HUES48 (cell line): ENCODE results near the gene NQO2.
A peak's percentile ranks its signal among the peaks of the same experiment; 100 is the strongest.
"Not testable (repeated sequence)": the region's sequence is repeated elsewhere in the genome, so short reads cannot be mapped to it uniquely, and the experiment has no call there.

Source experiments
- H3K27ac ChIP-seq: one replicate; pipeline ENCODE4 v1.7.0; 2013; ENCODE audit warnings: low read depth, low read length, inconsistent platforms
- H3K27me3 ChIP-seq: 2 replicates; pipeline ENCODE4 v1.6.1; 2013; ENCODE audit warnings: mild to moderate bottlenecking, low read length; ENCODE audit not compliant: control insufficient read depth, insufficient read depth
- H3K36me3 ChIP-seq: 2 replicates; pipeline ENCODE4 v1.6.1; 2013; ENCODE audit warnings: low read length; ENCODE audit not compliant: control insufficient read depth, insufficient read depth
- H3K4me1 ChIP-seq: 2 replicates; pipeline ENCODE4 v1.6.1; 2013; ENCODE audit warnings: mild to moderate bottlenecking, low read length; ENCODE audit not compliant: control insufficient read depth, insufficient read depth
- H3K4me3 ChIP-seq: 2 replicates; pipeline ENCODE4 v1.5.1; 2013; ENCODE audit warnings: mild to moderate bottlenecking, low read depth, low read length
- H3K9ac ChIP-seq: 2 replicates; pipeline ENCODE4 v1.6.1; 2013; ENCODE audit warnings: mild to moderate bottlenecking, low read depth, low read length, moderate library complexity
- H3K9me3 ChIP-seq: 2 replicates; pipeline ENCODE4 v1.6.1; 2013; ENCODE audit warnings: low read length; ENCODE audit not compliant: control insufficient read depth, insufficient read depth

Gene NQO2

DNA sequence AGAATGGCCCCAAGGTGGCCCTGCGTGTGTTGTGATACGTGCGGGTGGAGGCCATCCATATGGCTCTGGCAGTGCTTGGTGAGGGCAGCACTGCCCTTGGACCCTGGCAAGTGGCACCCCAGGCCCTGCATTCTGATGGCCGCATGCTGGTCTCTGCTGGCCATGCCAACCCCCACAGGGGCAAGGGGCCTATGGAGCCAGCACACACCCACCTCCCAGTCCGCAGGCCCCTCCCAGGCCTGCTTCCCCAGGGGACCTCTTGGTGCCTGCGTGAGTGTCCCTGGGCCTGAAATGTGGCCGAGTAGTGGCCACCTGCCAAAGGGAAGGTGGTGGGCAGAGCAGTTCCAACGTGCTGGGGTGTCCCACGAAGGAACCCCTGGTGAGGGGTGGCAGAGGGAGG lies 17.6 kb downstream of the NQO2 start:
- Histone ChIP-seq H3K4me3 (no peak overlapping the region), H3K9ac (no peak overlapping the region), H3K4me1 (no peaks in the 10 kb centered on the region), H3K36me3 (peaks cover 73% of the 10 kb centered on the region), H3K27ac (no peak overlapping the region), H3K27me3 (no peaks in the 10 kb centered on the region), H3K9me3 (no peaks in the 10 kb centered on the region)

DNA sequence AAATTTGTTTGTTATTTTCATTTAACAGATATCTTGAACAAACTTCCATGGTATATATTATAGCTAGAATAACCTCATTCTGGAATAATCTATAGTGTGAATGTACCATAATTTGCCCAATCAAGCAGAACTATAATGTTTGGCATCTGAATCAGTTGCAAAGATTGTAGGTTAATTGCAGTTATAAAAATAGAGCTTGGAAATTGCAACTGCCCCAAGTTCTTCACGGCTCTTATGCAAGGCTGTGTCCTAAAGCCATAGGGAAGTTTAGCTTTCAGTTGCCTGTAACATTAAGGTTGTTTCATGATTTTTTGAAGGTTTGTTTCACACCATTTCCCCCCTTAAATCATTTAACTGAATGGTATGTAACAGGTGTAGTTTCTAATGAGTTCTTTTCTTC lies 19.4 kb downstream of the NQO2 start:
- Histone ChIP-seq H3K27ac (no peak overlapping the region), H3K27me3 (no peaks in the 10 kb centered on the region), H3K9ac (no peak overlapping the region)

DNA sequence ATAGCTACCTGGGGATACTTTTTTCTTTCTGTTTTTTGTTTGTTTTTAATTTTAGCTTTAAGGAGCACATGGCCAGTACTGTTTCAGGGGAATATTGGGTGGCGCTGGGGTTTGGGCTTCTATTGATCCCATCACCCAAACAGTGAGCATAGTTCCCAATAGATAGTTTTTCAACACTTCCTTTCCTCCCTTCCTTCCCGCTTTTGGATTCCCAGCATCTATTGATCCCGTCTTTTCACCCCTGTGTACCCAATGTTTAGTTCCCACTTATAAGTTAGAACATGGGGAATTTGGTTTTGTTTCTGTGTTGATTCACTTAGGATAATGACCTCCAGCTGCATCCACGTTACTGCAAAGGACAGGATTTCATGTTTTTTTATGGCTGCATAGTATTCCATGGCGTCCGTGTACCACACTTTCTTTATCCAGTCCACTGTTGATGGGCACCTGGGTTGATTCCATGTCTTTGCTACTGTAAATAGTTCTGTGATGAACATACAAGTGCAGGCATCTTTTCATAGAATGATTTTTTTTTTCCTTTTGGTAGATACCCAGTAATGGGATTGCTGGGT lies 20.1 kb downstream of the NQO2 start:
- no peaks in the 10 kb centered on the region for H3K9me3 ChIP-seq
- no peak overlapping the region for H3K27ac ChIP-seq
- no peak overlapping the region for H3K4me3 ChIP-seq
- H3K4me1 ChIP-seq: peaks cover 20% of the 10 kb centered on the region
- H3K27me3 ChIP-seq: no peaks in the 10 kb centered on the region
- H3K36me3 ChIP-seq: peaks cover 50% of the 10 kb centered on the region
- H3K9ac ChIP-seq: no peak overlapping the region

More for the DNA sequence above, 19.4 kb downstream of the NQO2 start:
- no peaks in the 10 kb centered on the region for H3K9me3 ChIP-seq
- peaks cover 58% of the 10 kb centered on the region for H3K36me3 ChIP-seq
- H3K4me3 ChIP-seq: no peak overlapping the region
- peaks cover 15% of the 10 kb centered on the region for H3K4me1 ChIP-seq

DNA sequence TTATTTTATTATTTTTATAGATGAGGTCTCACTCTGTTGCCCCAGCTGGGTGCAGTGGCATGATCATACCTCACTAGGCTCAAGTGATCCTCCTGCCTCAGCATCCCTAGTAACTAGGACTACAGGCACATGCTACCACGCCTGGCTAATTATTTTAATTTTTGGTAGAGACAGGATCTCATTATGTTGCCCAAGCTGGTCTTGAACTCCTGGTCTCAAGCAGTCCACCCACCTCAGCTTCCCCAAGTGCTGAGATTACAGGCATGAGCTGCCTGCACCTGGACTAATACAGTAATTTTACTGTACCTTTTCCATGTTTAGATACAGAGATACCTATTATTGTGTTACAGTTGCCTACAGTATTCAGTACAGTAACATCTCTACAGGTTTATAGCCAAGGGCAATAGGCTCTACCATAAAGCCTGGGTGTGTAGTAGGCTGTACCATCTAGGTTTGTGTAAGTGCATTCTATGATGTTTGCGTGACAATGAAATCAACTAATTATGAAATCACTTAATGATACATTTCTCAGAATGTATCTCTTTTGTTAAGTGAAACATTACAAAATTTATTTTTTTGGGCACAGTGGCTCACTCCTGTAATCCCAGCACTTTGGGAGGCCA lies 21.4 kb downstream of the NQO2 start:
- H3K27me3 ChIP-seq, H3K4me3 ChIP-seq, H3K9me3 ChIP-seq, H3K27ac ChIP-seq, H3K9ac ChIP-seq: not testable (repeated sequence)
- peaks cover 39% of the 10 kb centered on the region for H3K36me3 ChIP-seq
- H3K4me1 ChIP-seq: peaks cover 22% of the 10 kb centered on the region

DNA sequence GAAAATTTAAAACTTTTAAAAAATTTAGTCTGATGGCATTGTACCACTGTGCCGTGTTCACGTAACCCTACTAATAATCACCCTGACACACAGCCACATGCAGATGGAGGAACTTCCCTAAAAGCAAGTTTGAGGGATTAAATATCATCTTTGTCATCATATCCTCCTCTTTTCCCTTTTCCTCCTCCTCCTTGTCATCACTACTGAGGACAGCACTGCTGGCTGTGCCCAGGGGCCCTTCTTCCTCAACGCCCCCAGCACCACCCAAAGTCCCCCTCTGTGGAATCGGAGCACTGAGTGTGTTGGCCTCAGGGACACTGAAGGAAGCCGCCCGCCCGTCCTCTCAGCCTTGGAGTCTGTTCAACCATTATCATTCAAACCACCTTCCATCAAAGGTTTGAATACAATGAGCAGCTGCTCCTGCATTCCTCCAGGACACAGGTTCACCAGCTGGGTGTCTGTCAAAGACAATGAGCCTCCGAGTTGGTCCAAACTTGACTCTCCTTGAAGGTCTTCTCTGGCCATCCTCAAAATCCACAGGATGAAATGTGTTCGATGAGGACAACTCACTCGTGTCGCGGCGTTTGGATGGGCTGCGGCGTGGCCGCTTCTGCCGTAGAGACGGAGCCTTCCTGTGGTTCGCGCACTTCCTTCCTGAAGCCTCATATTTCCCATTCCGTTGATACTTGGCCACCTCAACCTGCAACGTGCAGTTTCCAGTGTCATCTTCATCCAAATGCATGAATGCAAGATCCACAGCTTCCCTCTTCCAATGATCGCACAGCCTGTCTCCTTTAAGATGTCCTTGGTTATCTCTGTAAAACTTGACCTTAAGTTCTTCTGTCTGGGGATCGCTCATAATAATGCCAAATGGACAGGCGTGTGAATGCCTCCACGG lies 23.3 kb downstream of the NQO2 start:
- peak overlapping the region; percentile 75 for H3K27ac ChIP-seq
- H3K4me3 ChIP-seq: peak overlapping the region; percentile 26
- H3K4me1 ChIP-seq: peaks cover 22% of the 10 kb centered on the region
- no peaks in the 10 kb centered on the region for H3K9me3 ChIP-seq
- H3K36me3 ChIP-seq: peaks cover 22% of the 10 kb centered on the region
- H3K9ac ChIP-seq: peak overlapping the region; percentile 9; the same call in 1 of the 2 replicates
- no peaks in the 10 kb centered on the region for H3K27me3 ChIP-seq

DNA sequence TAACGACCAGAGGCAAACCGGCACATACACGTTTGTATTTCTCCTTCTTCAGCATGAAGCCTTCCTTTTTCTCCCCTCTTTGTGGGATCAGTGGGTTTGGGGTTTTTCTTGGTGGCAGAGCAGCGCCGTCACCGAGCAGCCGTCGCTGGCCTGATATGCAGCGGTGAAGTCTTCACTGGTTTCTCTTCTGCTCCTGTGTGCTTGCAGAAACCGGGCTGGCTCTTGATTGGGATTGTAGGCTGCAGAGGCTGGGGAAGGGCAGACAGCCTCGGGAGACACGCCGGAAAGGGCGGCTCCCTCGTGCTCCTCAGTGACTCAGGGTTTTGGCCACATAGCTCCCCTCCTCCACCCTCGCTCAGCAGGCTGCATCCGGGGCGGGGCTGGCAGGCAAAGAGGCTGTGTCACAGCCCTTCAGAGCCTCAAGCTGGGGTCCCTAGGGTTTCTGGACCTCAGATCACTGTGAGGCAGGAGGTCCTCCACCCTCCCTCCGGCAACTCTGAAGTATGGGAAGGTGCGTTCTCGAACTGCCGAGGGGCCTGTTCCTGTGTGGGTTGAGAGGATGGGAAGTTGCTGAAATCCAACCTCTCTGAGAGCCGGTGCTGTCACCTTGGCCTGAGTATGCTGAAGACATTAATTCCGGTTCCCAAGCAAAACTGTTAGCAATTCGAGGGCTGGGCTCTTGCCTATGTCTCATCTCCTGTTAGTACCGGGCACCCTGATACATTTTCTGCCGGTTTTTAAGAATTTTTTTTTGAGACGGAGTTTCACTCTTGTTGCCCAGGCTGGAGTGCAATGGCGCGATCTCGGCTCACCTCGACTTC lies 24.2 kb downstream of the NQO2 start:
- H3K9me3 ChIP-seq: no peaks in the 10 kb centered on the region
- H3K4me3 ChIP-seq: peak overlapping the region; percentile 26; the same call in 1 of the 2 replicates

DNA sequence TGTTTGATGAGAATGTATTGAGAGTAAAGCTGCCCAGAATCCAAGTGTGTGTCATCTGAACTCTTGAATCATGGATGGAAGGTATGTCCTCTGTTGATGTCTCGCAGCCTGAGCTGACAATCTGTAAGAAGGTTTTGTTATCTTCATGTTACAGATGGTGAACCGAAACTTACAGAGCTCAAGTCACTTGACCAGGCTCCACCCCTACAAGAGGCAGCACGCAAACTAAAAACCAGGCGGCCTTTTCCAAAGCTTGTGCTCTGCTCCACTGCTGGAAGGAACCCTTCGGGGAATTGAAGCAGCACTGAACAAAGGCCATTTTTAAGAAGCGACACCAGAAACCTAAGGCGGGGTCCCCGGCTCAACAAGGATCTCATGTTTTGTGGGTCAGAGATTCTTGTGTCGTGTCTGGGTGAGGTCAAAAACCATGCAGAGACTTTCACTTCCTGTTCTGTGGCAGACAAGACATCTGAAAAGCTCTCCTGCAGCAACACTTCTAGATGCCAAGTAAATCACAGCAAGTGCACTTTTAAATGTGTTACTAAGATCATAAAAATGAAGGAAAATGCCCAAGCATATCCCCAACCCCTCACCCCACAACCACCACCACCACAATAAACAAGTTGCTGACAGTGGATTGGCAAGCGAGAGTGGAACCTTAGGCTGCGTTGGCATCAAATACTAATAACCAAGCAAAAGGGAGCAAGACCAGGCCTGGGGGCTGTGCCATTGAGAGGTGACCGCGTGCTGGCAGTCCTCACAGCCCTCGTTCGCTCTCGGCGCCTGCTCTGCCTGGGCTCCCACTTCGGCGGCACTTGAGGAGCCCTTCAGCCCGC lies 27.3 kb downstream of the NQO2 start:
- H3K9me3 ChIP-seq: no peaks in the 10 kb centered on the region
- H3K9ac ChIP-seq: no peak overlapping the region
- no peaks in the 10 kb centered on the region for H3K27me3 ChIP-seq
- H3K4me3 ChIP-seq: no peak overlapping the region
- H3K27ac ChIP-seq: no peak overlapping the region
- H3K36me3 ChIP-seq: no peaks in the 10 kb centered on the region
- H3K4me1 ChIP-seq: peaks cover 31% of the 10 kb centered on the region

More for the DNA sequence above, 24.2 kb downstream of the NQO2 start:
- H3K4me1 ChIP-seq: peaks cover 23% of the 10 kb centered on the region
- peak overlapping the region; percentile 9; the same call in 1 of the 2 replicates for H3K9ac ChIP-seq
- H3K27me3 ChIP-seq: no peaks in the 10 kb centered on the region
- peaks cover 22% of the 10 kb centered on the region for H3K36me3 ChIP-seq
- peak overlapping the region; percentile 75 for H3K27ac ChIP-seq

DNA sequence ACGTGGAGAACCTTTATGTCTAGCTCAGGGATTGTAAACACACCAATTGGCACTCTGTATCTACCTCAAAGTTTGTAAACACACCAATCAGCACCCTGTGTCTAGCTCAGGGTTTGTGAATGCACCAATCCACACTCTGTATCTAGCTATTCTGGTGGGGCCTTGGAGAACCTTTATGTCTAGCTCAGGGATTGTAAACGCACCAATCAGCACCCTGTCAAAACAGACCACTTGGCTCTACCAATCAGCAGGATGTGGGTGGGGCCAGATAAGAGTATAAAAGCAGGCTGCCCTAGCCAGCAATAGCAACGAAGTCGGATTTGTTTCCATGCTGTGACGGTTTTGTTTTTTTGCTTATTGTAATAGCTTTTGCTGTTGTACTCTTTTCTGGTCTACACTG lies 28.5 kb downstream of the NQO2 start:
- not testable (repeated sequence) for H3K27ac ChIP-seq, H3K36me3 ChIP-seq, H3K9ac ChIP-seq, H3K4me3 ChIP-seq, H3K9me3 ChIP-seq, H3K27me3 ChIP-seq
- H3K4me1 ChIP-seq: peaks cover 25% of the 10 kb centered on the region

DNA sequence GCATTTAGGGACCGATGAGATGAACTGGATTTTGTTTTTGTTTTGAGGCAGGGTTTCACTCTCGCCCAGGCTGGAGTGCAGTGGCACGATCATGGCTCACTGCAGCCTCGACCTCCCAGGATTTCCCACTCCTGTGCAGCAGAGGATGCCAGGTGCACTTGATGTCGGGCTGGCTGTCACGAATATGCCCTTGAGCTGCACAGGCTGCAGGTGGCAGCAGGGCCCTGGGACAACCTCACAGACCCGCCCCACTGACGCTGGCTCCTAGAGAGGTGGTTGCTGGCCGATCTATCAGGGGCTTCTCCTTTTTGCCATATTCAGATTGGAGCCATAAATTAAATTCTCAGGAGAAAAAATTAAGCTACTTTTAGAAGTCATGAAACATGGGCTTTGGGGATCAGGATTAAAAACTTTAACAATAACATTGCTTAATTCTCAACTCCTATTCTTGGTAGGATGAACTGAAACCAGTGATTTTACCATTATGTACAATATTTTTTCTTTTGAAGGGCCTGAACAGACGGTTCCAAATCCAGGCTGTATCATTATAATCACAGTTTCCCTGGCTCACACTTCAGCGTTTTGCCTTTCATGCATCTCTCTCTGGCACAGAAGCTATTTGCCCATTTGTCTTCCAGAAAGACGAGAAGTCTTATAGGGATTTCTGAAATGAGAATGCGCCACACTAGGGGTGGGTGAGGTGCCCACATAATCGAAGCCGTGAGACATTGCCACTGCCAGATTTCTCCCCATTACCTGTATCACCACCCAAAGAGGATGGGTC lies 32.4 kb downstream of the NQO2 start:
- no peak overlapping the region for H3K9ac ChIP-seq

More for the DNA sequence above, 32.4 kb downstream of the NQO2 start:
- no peak overlapping the region for H3K27ac ChIP-seq
- H3K9me3 ChIP-seq: no peaks in the 10 kb centered on the region
- no peak overlapping the region for H3K4me3 ChIP-seq
- peaks cover 9% of the 10 kb centered on the region; the same call in 1 of the 2 replicates for H3K4me1 ChIP-seq
- no peaks in the 10 kb centered on the region for H3K36me3 ChIP-seq
- no peaks in the 10 kb centered on the region for H3K27me3 ChIP-seq
